A549 (cell line): ENCODE results near the gene PPM1H.

Experiments
- CTCF ChIP-seq: fragments of >200 bp; sonication (Bioruptor Twin); formaldehyde crosslinking; IDR thresholded peaks from 3 replicates; pipeline ENCODE4 v1.5.1; 2016
- POLR2AphosphoS2 ChIP-seq: conservative IDR thresholded peaks from 2 replicates; pipeline ENCODE4 v1.6.1; 2012; ENCODE audit warnings: low read length, improper control_type of control experiment, inconsistent platforms
- RAD21 ChIP-seq, 2 experiments: fragments of >200 bp in 1 of 2; sonication (Bioruptor Twin) in 1 of 2; formaldehyde crosslinking in 1 of 2; IDR thresholded peaks in 1 of 2; conservative IDR thresholded peaks in 1 of 2; 2 replicates in 1 of 2; 3 replicates in 1 of 2; pipeline ENCODE4 v1.6.1; 2012 to 2018; ENCODE audit warnings: inconsistent platforms in 1 of 2
- RCOR1 ChIP-seq: fragments of 150-350 bp; IDR thresholded peaks from 2 replicates; pipeline ENCODE4 v1.6.1; 2014; ENCODE audit warnings: antibody characterized with exemption, low read length, low read depth
- REST ChIP-seq: fragments of 200-600 bp; sonication (generic); IDR thresholded peaks from 2 replicates; pipeline ENCODE4 v1.6.1; 2016; ENCODE audit warnings: antibody characterized with exemption, mild to moderate bottlenecking, moderate library complexity
- USF2 ChIP-seq: fragments of 450-650 bp; IDR thresholded peaks from 2 replicates; pipeline ENCODE4 v1.6.1; 2014; ENCODE audit warnings: antibody characterized with exemption

- TF ChIP-seq RCOR1 (no peak), CTCF (no peak), USF2 (no peak), RAD21 (conservative IDR thresholded peaks at IDR 0.05 in 1 of 2, IDR thresholded peaks at IDR 0.05 in 1 of 2) (no peak), POLR2AphosphoS2 (no peak), REST (no peak)
Observed at GRCh38 chr12:62656591-62657362, 278.2 kb downstream of the PPM1H start.
